ENCODE data around the gene ASMT.

GRCh38 chrX:1598876-1599790 is 15.7 kb upstream of the ASMT start:
- TF ChIP-seq CTCF (IDR thresholded peaks at IDR 0.05): no peak
- TF ChIP-seq EP300 (IDR thresholded peaks at IDR 0.05): no peak
- no peak for TF ChIP-seq POLR2A (IDR thresholded peaks at IDR 0.05)

Measured in sigmoid colon (tissue), 4 donors.